Lung (tissue), 12 donors: ENCODE measurements around the gene EPPIN. TPM values are rescaled to one million over a fixed set of nuclear protein-coding genes. Genes with fewer than 3 reads are reported as not detected.
A peak's percentile ranks its signal among the peaks of the same experiment; 100 is the strongest.
"Not testable (repeated sequence)": the region's sequence is repeated elsewhere in the genome, so short reads cannot be mapped to it uniquely, and the experiment has no call there.

Experiments
- ATAC-seq: fragments of 200-7000 bp; cut with Tn5 transposase; one replicate; pipeline ENCODE4 v1.9.1; 2020; ENCODE audit warnings: moderate number of reproducible peaks; ENCODE audit not compliant: insufficient read depth, low FRiP score
- DNase-seq, 3 donors: peaks; one replicate each; pipeline ENCODE4 v3.0.0-alpha.2; 2013 to 2017
- H3K27ac ChIP-seq, 2 donors: one replicate each; pipeline ENCODE4 v1.5.1; 2013; ENCODE audit warnings: mild to moderate bottlenecking in 2 of 2, moderate library complexity in 2 of 2, control low read depth in 1 of 2, inconsistent platforms in 1 of 2, low read depth in 1 of 2, low read length in 1 of 2
- H3K27me3 ChIP-seq, 3 donors: one replicate each; pipeline ENCODE4 v1.5.1; 2013; ENCODE audit warnings: low read length in 2 of 3; ENCODE audit not compliant: control insufficient read depth in 3 of 3, insufficient read depth in 3 of 3
- H3K36me3 ChIP-seq, 4 donors: one replicate each; pipeline ENCODE4 v1.5.1; 2013; ENCODE audit warnings: low read length in 4 of 4, mild to moderate bottlenecking in 1 of 4, moderate library complexity in 1 of 4; ENCODE audit not compliant: control insufficient read depth in 4 of 4, insufficient read depth in 4 of 4
- H3K4me1 ChIP-seq, 5 donors: one replicate each; pipeline ENCODE4 v1.5.1; 2013; ENCODE audit warnings: low read length in 5 of 5, mild to moderate bottlenecking in 2 of 5, moderate library complexity in 1 of 5; ENCODE audit not compliant: control insufficient read depth in 5 of 5, insufficient read depth in 5 of 5
- H3K4me3 ChIP-seq: one replicate; pipeline ENCODE4 v1.5.1; 2013; ENCODE audit warnings: mild to moderate bottlenecking, control low read depth, moderate library complexity
- H3K9ac ChIP-seq, 2 donors: one replicate each; pipeline ENCODE4 v1.5.1; 2013; ENCODE audit warnings: low read length in 2 of 2, control low read depth in 1 of 2; ENCODE audit not compliant: insufficient read depth in 1 of 2
- H3K9me3 ChIP-seq, 4 donors: one replicate each; pipeline ENCODE4 v1.5.1; 2013; ENCODE audit warnings: low read length in 3 of 4, mild to moderate bottlenecking in 1 of 4, moderate library complexity in 1 of 4; ENCODE audit not compliant: control insufficient read depth in 4 of 4, insufficient read depth in 3 of 4
- WGBS, 2 donors: extraction: QIAGEN DNeasy Blood & Tissue Kit; methylation state at CpG; one replicate each; pipeline ENCODE4 v1.1.7; 2013; 5-methylcytosine and 5-hydroxymethylcytosine counted together
- polyA plus RNA-seq, 2 donors: library from polyadenylated mRNA; stranded (reverse); fragments of 200-250 nt; gene quantifications; one replicate each; pipeline ENCODE4 v1.2.1, GENCODE V29; 2013
- total RNA-seq, 2 donors: library from RNA; depleted of rRNA in 1 of 2; stranded (reverse); fragments of >200 nt in 1 of 2; gene quantifications; one replicate each; pipeline ENCODE4 v1.2.1, GENCODE V29; 2014 to 2021
- TF ChIP-seq, protein P1 (sequence below): IDR thresholded peaks from 2 replicates; pipeline ENCODE4 v1.5.1; 2012; ENCODE audit warnings: mild to moderate bottlenecking; ENCODE audit errors: control extremely low read depth, extremely low read depth
- donor health status: control.
- donor health status: control.
- donor health status: Bipolar disorder and iron deficiency.
- donor health status: healthy.
- donor health status: DM: yes; HTN: yes; CAD: no.

Gene EPPIN
- total and polyA plus RNA-seq, 4 donors: 0.09 to 1.3 (median 0.33) TPM

DNA sequence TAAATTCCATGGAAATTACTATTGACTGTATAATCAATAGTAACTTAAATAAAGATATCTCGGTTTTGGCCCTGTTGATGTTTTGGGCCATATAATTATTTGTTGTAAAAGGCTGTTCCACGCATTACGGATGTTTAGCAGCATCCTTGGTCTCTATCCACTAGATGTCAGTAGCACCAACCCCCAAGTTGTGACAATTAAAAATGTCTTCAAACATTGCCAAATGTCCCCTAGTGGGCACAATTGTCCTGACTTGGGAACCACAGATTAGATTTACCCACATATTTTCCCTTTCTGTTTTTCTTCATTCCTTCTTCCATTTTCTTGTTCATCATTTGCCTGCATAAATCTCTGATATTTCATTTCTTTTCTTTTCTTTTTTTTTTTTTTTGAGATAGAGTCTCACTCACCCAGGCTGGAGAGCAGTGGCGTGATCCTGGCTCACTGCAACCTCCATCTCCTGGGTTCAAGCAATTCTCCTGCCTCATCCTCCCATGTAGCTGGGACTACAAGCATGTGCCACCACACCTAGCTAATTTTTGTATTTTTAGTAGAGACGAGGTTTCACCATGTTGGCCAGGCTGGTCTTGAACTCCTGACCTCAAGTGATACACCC lies 45.5 kb upstream of the EPPIN start:
- DNase-seq (peak in 2 of 3 donors; percentile 2 to 12), ATAC-seq (no peak)
- Histone ChIP-seq H3K27me3 (no peaks in the 10 kb centered on the region), H3K36me3 (no peaks in the 10 kb centered on the region), H3K4me3 (no peak overlapping the region), H3K4me1 (no peaks in the 10 kb centered on the region), H3K27ac (no peak overlapping the region), H3K9ac (no peak overlapping the region), H3K9me3 (peaks cover 0 to 5% (median 0%) of the 10 kb centered on the region in 4 donors)
- TF ChIP-seq, protein P1, sequence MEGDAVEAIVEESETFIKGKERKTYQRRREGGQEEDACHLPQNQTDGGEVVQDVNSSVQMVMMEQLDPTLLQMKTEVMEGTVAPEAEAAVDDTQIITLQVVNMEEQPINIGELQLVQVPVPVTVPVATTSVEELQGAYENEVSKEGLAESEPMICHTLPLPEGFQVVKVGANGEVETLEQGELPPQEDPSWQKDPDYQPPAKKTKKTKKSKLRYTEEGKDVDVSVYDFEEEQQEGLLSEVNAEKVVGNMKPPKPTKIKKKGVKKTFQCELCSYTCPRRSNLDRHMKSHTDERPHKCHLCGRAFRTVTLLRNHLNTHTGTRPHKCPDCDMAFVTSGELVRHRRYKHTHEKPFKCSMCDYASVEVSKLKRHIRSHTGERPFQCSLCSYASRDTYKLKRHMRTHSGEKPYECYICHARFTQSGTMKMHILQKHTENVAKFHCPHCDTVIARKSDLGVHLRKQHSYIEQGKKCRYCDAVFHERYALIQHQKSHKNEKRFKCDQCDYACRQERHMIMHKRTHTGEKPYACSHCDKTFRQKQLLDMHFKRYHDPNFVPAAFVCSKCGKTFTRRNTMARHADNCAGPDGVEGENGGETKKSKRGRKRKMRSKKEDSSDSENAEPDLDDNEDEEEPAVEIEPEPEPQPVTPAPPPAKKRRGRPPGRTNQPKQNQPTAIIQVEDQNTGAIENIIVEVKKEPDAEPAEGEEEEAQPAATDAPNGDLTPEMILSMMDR: peak; percentile 10
- 70 to 71% methylated on average over 5 of the region's 5 CpGs for WGBS, 2 donors

DNA sequence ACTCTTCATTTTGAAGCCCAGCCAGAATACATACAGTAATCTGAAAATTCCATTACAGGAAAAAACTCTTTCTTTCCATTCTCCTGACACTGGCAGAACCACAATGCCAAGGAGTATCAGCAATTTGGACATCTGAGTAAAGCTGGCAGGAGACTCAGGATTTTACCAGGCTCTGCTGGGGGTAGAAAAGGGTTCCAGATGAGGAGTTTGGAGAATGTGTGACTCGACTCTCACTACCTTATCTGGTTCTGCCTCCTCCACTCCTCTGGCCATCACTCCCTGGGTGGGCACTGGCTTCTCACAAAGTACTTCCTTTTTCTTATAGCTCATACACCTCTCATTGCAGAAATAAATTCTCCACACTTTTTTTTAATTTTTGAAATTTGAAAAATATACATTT lies 42.5 kb upstream of the EPPIN start:
- H3K36me3 ChIP-seq: no peaks in the 10 kb centered on the region
- ATAC-seq (no peak), DNase-seq (no peak)
- peaks cover 0 to 5% (median 0%) of the 10 kb centered on the region in 4 donors for H3K9me3 ChIP-seq
- 28 to 36% methylated on average over 1 of the region's 1 CpG for WGBS, 2 donors
- H3K27ac ChIP-seq: no peak overlapping the region
- no peak overlapping the region for H3K4me3 ChIP-seq
- no peaks in the 10 kb centered on the region for H3K4me1 ChIP-seq
- TF ChIP-seq, protein P1: no peak
- H3K9ac ChIP-seq: no peak overlapping the region
- no peaks in the 10 kb centered on the region for H3K27me3 ChIP-seq

DNA sequence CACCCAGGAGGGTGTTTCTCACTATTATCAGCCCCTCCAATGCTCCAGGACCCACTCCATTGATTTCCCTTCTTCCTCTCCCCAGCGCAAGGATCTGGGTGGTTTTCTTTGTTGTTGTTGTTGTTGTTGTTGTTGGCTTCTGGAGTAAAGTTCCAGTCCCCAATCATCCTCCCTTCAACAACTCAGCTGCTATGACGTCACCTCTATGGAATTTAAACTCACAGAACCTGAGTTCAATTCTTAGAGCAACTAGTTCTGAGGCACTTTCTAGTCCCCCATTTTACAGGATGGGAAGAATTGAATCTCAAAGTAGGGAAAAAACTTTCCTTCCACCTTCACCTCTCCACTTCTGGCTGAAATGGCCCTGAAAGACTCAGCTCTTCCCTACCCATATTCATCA lies 41.6 kb upstream of the EPPIN start:
- DNase-seq (no peak), ATAC-seq (no peak)
- TF ChIP-seq, protein P1: no peak
- no peaks in the 10 kb centered on the region for H3K36me3 ChIP-seq
- no peak overlapping the region for H3K27ac ChIP-seq
- H3K27me3 ChIP-seq: no peaks in the 10 kb centered on the region
- H3K4me3 ChIP-seq: no peak overlapping the region
- H3K9me3 ChIP-seq: peaks cover 0 to 5% (median 0%) of the 10 kb centered on the region in 4 donors
- H3K9ac ChIP-seq: no peak overlapping the region
- 76 to 88% methylated on average over 2 of the region's 2 CpGs for WGBS, 2 donors
- no peaks in the 10 kb centered on the region for H3K4me1 ChIP-seq

DNA sequence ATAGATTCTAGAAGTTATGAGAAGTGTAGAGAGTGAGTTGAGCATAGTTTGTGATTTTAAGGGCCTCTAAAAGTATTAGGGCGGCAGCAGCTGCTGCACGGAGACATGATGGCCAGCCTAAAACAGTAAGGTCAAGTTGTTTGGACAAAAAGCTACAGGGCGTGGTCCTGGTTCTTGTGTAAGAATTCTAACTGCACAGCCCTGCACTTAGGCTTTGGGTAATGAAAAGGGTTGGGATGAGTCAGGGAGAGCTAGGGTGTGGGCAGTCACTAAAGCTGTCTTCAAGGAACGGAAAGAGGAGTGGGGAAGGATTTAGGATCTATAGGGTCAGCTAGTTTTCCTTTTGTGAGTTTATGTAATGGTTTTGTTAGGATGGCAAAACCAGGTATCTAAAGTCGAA lies 38.8 kb upstream of the EPPIN start:
- ATAC-seq, H3K27ac ChIP-seq, H3K27me3 ChIP-seq, H3K9ac ChIP-seq, H3K4me1 ChIP-seq, H3K36me3 ChIP-seq, H3K4me3 ChIP-seq, DNase-seq, H3K9me3 ChIP-seq: not testable (repeated sequence)
- 73 to 90% methylated on average over 5 of the region's 5 CpGs for WGBS, 2 donors

DNA sequence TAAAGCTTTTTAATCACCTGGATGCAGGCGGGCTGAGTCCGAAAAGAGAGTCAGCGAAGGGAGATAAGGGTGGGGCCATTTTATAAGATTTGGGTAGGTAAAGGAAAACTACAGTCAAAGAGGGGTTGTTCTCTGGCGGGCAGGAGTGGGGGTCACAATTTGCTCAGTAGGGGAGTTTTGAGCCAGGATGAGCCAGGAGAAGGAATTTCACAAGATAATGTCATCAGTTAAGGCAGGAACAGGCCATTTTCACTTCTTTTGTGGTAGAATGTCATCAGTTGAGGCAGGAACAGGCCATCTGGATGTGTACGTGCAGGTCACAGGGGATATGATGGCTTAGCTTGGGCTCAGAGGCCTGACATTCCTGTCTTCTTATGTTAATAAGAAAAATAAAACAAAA lies 37.1 kb upstream of the EPPIN start:
- H3K9ac ChIP-seq, H3K4me3 ChIP-seq, H3K27ac ChIP-seq, ATAC-seq, H3K4me1 ChIP-seq, H3K36me3 ChIP-seq, DNase-seq, H3K9me3 ChIP-seq, H3K27me3 ChIP-seq: not testable (repeated sequence)
- WGBS, 2 donors: 84 to 91% methylated on average over 5 of the region's 5 CpGs
